Right cardiac atrium (tissue), 5 donors: ENCODE results near the gene STARD13. TPM values are rescaled to one million over a fixed set of nuclear protein-coding genes. Genes with fewer than 3 reads are reported as not detected.
"Not testable (repeated sequence)": the region's sequence is repeated elsewhere in the genome, so short reads cannot be mapped to it uniquely, and the experiment has no call there.

ENCODE experiments used
- ATAC-seq, 2 donors: fragments of 200-7000 bp; cut with Tn5 transposase; one replicate each; pipeline versions ENCODE4 v1.8.0 to v1.9.1; 2020; ENCODE audit warnings: moderate library complexity in 2 of 2, mild to moderate bottlenecking in 1 of 2
- DNase-seq, 3 donors: peaks; one replicate each; pipeline ENCODE4 v3.0.0-alpha.2; 2020
- H3K27ac ChIP-seq: one replicate; pipeline ENCODE4 v1.5.1; 2013; ENCODE audit warnings: mild to moderate bottlenecking, low read length, control low read depth, moderate library complexity
- H3K27me3 ChIP-seq: one replicate; pipeline ENCODE4 v1.6.1; 2013; ENCODE audit not compliant: control insufficient read depth, insufficient read depth
- H3K4me1 ChIP-seq: one replicate; pipeline ENCODE4 v1.6.1; 2013; ENCODE audit warnings: low read length; ENCODE audit not compliant: control insufficient read depth, insufficient read depth
- H3K4me3 ChIP-seq: one replicate; pipeline ENCODE4 v1.5.1; 2013; ENCODE audit warnings: low read length, control low read depth
- H3K9me3 ChIP-seq: one replicate; pipeline ENCODE4 v1.6.1; 2013; ENCODE audit warnings: low read length; ENCODE audit not compliant: control insufficient read depth
- WGBS: extraction: QIAGEN DNeasy Blood & Tissue Kit; methylation state at CpG from one replicate; pipeline ENCODE4 v1.1.7; 2013; 5-methylcytosine and 5-hydroxymethylcytosine counted together
- intact Hi-C, 4 donors: fragments of 100-400 bp; cut with DNase I; formaldehyde crosslinking; loops; one replicate each; pipeline versions ENCODE4 v1.11.0 to v1.14.0; 2022 to 2023
- polyA plus RNA-seq: library from polyadenylated mRNA; stranded (reverse); fragments of 200-250 nt; gene quantifications from one replicate; pipeline ENCODE4 v1.2.3, GENCODE V29; 2013
- total RNA-seq, 4 donors: library from RNA; stranded (reverse); fragmentation: NEBNext Ultra II Directional; extraction: Animal tissue kit (Norgen Biotek cat#: 25700); gene quantifications; one replicate each; pipeline ENCODE4 v1.2.1, GENCODE V29; 2021
- donor health status: healthy with polysubstance abuse.
- donor health status: DM: no; HTN: yes; CAD: no.
- donor health status: DM: no; HTN: no; CAD: no.
- donor health status: DM: no; HTN: yes; CAD: no; lungs with severe emphysema.
- donor health status: DM: yes; HTN: yes; CAD: no.

Gene STARD13
- total and polyA plus RNA-seq, 5 donors, result 9.6 to 35.7 (median 27.3) TPM

DNA sequence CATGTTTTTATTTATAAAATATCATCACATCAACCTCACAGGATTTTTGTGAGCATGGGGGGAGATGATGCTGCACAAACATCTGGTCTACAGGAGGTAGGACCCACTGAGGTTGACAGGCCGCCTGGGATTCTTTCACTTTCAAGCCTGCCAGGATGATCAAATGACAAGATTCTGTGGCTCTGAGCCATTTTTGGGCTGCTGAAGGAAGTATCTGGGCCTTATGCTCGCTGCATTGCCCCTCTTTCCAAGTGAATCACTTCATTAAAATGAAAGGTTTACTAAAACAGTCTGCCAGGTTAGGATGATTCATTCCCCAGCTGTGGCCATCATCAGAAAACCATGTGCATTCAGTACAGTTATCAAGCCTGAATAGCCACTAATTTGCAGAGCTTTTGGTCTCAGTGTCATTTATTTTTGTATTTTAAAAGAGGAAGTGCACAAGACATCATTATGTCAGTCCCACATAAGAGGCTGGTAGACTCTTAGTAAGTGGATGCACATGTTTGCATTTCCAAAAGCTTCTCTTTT, 34.4 kb downstream of the STARD13 start:
- Histone ChIP-seq H3K27me3 (no peaks in the 10 kb centered on the region), H3K4me3 (no peak overlapping the region), H3K4me1 (peaks cover 10% of the 10 kb centered on the region), H3K27ac (peak overlapping the region; percentile 74), H3K9me3 (no peaks in the 10 kb centered on the region)
- 10% methylated on average over 2 of the region's 2 CpGs for WGBS
- DNase-seq, result no peak
- intact Hi-C loops, result no loop called here
- peak in 1 of 2 donors; percentile 43 for ATAC-seq

DNA sequence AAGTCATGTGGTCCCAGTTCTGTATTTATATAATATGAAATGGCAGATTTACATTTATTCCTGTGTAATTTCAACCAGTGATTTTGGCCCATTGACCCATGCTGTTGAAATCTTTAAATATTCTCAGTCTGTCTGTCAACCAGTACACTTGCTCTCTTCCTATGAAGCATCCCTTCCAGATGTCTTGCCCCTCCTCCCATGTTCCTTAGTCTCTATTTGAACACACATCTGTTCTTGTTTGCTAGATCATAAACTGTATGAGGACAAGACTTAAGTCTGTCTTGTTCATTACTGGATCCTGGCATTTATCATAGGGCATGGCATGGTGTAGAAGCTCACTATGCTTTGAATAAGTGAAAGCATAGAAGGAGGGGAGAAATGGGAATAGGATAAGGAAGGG, 34.9 kb downstream of the STARD13 start:
- DNase-seq (no peak), ATAC-seq (no peak)
- intact Hi-C loops, result no loop called here
- Histone ChIP-seq H3K4me1 (peaks cover 9% of the 10 kb centered on the region), H3K4me3 (no peak overlapping the region), H3K9me3 (no peaks in the 10 kb centered on the region), H3K27ac (no peak overlapping the region), H3K27me3 (no peaks in the 10 kb centered on the region)

DNA sequence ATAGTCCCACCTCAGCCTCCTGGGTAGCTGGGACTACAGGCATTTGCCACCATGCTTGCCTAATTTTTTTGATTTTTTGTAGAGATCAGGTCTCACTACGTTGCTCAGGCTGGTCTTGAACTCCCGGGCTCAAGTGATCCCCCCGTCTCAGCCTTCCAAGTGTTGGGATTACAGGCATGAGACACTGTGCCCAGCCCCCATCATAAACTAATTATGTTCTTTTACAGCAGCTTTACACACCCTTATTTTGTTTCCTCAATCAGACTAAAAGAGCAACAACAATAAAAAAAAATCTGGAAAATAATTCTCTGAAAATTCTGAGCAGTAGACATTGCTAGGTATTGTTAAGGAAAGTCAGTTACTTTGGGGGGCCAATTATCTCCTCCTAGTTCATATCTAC, 35.7 kb downstream of the STARD13 start:
- 95% methylated on average over 3 of the region's 3 CpGs for WGBS
- no peak overlapping the region for H3K27ac ChIP-seq

DNA sequence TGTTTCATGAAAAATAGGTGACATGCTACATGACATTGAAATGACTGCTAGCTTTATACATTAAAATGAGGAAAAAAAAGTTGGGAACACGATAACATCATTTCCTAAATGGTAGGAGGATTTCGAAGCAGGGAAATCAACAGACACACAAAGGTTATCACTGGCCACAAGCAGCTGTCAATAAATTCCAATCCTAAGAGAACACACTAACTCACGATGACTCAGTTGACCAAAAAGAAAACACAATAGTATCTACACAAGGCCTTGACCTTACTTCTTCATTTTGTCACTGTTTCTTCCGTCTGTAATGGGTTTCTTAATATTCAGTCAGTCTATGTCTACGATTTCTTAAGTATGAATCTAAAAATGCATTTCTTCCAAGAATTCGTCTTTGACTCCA, 36.5 kb downstream of the STARD13 start:
- ATAC-seq, result no peak
- H3K27ac ChIP-seq, result no peak overlapping the region

More for the DNA sequence above, 35.7 kb downstream of the STARD13 start:
- DNase-seq (no peak), ATAC-seq (no peak)
- Histone ChIP-seq H3K4me1 (peaks cover 9% of the 10 kb centered on the region), H3K27me3 (no peaks in the 10 kb centered on the region), H3K9me3 (no peaks in the 10 kb centered on the region), H3K4me3 (no peak overlapping the region)
- intact Hi-C loops, result no loop called here

DNA sequence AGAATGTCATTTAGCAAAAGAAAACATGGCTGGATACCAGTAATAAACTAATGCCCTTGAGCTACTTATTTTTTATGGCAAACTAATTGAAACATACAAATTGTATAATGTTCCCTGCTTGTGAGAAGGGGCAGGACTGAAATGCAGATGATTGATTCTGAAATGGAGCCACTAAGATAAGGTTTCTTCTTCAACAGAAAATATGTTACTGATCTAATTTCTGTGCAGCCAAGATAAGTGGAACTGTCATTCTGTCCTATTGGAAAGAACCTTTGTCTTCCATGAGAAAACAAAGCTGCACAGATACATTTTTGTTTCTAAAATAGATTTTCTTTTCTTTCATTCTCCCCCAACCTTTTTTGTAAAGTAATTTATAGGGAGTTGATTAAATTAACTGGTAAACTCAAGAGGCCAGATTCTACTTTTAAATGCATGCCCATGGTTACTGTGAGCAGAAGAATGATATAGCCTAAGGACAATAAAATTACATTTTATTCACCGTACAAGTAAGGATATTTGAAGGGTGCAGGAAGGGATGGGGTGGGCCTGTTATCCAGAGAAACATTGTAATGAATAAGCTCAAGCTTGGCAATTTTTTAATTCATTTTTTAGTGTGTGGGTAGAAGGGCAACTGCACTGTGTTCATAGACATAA, 39.9 kb downstream of the STARD13 start:
- Histone ChIP-seq H3K27ac (no peak overlapping the region), H3K9me3 (no peaks in the 10 kb centered on the region), H3K4me1 (peaks cover 6% of the 10 kb centered on the region), H3K4me3 (no peak overlapping the region), H3K27me3 (no peaks in the 10 kb centered on the region)
- DNase-seq (no peak), ATAC-seq (no peak)
- WGBS, result 74% methylated on average over 1 of the region's 1 CpG
- intact Hi-C loops, result no loop called here

More for the DNA sequence above, 36.5 kb downstream of the STARD13 start:
- intact Hi-C loops, result no loop called here
- H3K4me1 ChIP-seq, result peaks cover 11% of the 10 kb centered on the region
- H3K4me3 ChIP-seq, result no peak overlapping the region
- DNase-seq, result no peak
- no peaks in the 10 kb centered on the region for H3K27me3 ChIP-seq
- H3K9me3 ChIP-seq, result no peaks in the 10 kb centered on the region
- WGBS, result 58% methylated on average over 6 of the region's 6 CpGs

DNA sequence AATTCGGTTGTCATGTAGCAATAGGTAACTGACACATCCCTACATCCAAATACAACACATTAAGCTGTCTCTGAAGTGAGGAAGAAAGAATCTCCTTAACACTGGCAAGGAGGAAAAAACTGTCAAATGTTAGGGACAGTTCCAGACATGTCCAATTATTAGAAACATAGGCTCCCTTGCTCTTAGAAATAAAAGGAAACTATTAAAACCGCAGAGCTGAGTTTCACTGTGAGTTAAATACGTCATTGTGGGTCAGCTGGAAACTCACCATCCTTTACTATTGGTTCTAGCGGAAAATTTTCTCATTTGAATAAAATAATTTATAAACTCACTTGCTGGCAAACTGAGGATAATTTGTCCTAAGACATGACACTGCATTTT, 40.7 kb downstream of the STARD13 start:
- intact Hi-C loops, result no loop called here
- Histone ChIP-seq H3K9me3 (no peaks in the 10 kb centered on the region), H3K27me3 (no peaks in the 10 kb centered on the region), H3K4me1 (peaks cover 6% of the 10 kb centered on the region), H3K27ac (no peak overlapping the region), H3K4me3 (no peak overlapping the region)
- DNase-seq, result no peak
- ATAC-seq, result no peak
- WGBS, result 95% methylated on average over 4 of the region's 4 CpGs

DNA sequence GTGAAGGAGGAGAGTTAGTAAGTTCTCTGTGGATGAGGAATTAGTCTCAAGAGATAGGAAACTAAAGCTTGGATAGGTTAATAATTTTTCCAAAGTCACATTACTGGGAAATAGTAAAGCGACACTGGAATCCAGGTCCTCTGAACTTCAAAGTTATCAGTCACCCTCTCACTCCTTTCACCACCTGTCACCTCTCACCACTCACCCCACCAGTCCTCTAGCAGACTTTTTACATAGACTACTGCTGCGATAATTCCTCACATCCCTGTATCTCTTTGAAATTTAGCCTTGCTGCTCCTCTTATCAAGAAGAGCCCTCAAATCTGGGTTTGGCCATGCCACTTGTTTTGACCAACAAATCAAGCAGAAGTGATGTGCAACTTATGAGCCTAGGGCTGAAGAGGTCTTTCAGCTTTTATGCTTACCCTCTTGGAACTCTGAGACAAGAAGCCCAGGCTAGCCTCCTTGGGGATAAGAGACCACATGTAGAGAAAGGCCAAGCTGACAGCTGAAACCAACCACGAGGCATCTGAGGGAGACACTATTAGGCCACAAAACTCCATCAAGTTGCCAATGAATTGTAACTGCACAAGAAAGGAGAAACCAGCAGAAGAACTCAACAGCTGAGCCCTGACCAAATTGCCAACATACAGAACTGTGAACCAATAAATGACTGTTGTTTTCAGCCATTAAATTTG, 41.2 kb downstream of the STARD13 start:
- Histone ChIP-seq H3K27ac (peak overlapping the region; percentile 49), H3K27me3 (no peaks in the 10 kb centered on the region), H3K4me1 (peaks cover 6% of the 10 kb centered on the region), H3K9me3 (no peaks in the 10 kb centered on the region), H3K4me3 (no peak overlapping the region)
- intact Hi-C loops, result no loop called here
- DNase-seq (no peak), ATAC-seq (peak; percentile 55 to 80)
- WGBS, result 66% methylated on average over 3 of the region's 3 CpGs

DNA sequence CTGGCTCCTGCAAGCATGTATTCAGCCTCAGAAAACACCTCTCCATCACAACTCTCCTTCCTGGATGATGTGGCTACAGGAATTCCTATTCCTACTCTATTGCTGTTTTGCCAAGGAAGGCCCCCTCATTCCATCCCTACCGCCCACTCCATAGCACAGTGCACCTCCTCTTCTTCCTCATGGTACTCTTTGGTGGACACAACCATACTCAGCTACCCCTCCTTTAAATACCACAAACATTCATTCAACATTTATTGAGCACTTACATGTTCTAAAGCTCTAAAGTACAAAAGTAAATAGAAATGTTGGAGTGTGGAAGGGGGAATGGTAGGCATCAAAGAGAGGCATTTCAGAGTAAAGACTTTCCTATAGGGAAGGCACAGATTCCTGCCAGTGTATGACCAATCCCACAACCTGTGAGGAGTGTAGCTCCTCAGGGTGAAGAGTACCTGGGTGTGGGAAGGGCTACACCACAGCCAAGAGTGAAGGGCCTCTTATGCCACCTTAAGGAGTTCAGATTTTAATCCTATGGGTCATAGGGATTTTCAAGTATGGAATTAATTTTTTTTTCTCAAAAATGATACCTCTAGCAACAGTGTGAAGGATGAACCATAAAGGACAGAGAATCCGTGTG, 42.5 kb downstream of the STARD13 start:
- Histone ChIP-seq H3K27me3 (no peaks in the 10 kb centered on the region), H3K9me3 (no peaks in the 10 kb centered on the region), H3K27ac (no peak overlapping the region), H3K4me3 (no peak overlapping the region), H3K4me1 (peaks cover 6% of the 10 kb centered on the region)
- ATAC-seq, result peak in 1 of 2 donors; percentile 29
- WGBS, result 96% methylated on average over 2 of the region's 2 CpGs
- intact Hi-C loops, result no loop called here
- no peak for DNase-seq

DNA sequence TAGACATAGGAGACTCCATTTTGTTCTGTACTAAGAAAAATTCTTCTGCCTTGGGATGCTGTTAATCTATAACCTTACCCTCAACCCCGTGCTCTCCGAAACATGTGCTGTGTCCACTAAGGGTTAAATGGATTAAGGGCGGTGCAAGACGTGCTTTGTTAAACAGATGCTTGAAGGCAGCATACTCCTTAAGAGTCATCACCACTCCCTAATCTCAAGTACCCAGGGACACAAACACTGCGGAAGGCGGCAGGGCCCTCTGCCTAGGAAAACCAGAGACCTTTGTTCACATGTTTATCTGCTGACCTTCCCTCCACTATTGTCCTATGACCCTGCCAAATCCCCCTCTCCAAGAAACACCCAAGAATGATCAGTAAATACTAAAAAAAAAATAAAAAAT, 43.2 kb downstream of the STARD13 start:
- H3K27ac ChIP-seq, H3K4me1 ChIP-seq, H3K4me3 ChIP-seq, H3K27me3 ChIP-seq, intact Hi-C loops, ATAC-seq, H3K9me3 ChIP-seq, DNase-seq: not testable (repeated sequence)
- 70% methylated on average over 4 of the region's 6 CpGs for WGBS

DNA sequence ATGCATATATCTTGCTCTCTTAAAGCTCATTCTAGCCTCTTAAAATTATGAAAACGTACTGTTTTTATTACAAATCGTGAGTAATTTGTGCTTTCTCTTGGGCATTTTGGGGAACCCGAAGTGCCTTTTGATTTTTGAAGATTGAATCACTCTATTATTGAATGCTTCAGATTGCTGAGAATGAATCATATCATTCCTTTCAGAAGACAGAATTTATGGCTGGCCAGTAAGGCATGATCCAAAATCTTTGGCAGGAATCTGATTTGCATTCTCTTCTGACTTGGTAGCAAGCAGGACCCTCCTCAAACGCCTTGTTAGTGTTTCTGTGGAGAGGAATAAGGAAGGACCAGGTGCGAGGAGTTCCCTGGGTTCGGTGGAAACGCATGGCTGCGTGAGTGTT, 49.5 kb downstream of the STARD13 start:
- Histone ChIP-seq H3K4me1 (peaks cover 11% of the 10 kb centered on the region), H3K27me3 (no peaks in the 10 kb centered on the region), H3K9me3 (no peaks in the 10 kb centered on the region), H3K4me3 (no peak overlapping the region), H3K27ac (no peak overlapping the region)
- intact Hi-C loops, result loop anchor here in 3 of 4 donors (10.0 kb wide), 2 partner anchors 49 to 309 kb away; partner anchors contain the start of gene STARD13 (in 3 of the 3)
- peak in 1 of 2 donors; percentile 28 for ATAC-seq
- WGBS, result 71% methylated on average over 8 of the region's 8 CpGs
- no peak for DNase-seq

DNA sequence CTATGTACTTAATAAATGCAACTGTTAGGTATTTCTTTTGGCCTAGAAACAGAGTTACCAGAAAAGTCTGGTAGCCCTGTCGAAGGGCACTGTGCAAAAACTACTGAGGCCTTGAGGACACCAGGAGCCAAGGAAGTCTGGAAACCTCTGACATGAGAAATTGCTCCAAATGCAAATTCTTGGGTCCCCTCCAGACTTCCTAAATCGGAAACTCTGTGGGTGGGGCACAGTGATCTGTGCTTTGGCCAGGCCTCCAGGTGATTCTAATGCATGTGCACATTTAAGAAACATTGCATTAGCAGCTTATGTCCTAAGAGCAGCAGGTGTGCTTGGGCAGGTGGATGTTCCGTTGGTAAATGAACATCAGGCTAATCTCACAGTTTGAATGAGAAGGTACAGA, 50.0 kb downstream of the STARD13 start:
- DNase-seq, result no peak
- Histone ChIP-seq H3K4me1 (peaks cover 11% of the 10 kb centered on the region), H3K4me3 (no peak overlapping the region), H3K27me3 (no peaks in the 10 kb centered on the region), H3K9me3 (no peaks in the 10 kb centered on the region), H3K27ac (peak overlapping the region; percentile 17)
- ATAC-seq, result peak in 1 of 2 donors; percentile 25
- intact Hi-C loops, result loop anchor here in 3 of 4 donors (10.0 kb wide), 2 partner anchors 49 to 309 kb away; partner anchors contain the start of gene STARD13 (in 3 of the 3)
- 61% methylated on average over 3 of the region's 3 CpGs for WGBS
